SK-N-SH (cell line): ENCODE measurements around the gene RAD17. TPM values are rescaled to one million over a fixed set of nuclear protein-coding genes. Genes with fewer than 3 reads are reported as not detected.

Source experiments
- CTCF ChIA-PET: fragments of 300-600, 350-600 bp; formaldehyde crosslinking; extraction: SDS; loops from one replicate; lab custom pipeline; 2021; lab: Yijun Ruan, JAX
- POLR2A ChIA-PET: fragments of 350-600 bp; sonication (Branson Sonifier 250); formaldehyde crosslinking; extraction: SDS; loops from one replicate; lab custom pipeline; 2020; ENCODE audit warnings: antibody characterized with exemption, inconsistent platforms; lab: Yijun Ruan, JAX
- DNase-seq: peaks from one replicate; pipeline ENCODE4 v3.0.0; 2012
- H2AFZ ChIP-seq: fragments of 200-600 bp; sonication (generic); 2 replicates; pipeline ENCODE4 v1.8.1; 2016; ENCODE audit warnings: antibody characterized with exemption, mild to moderate bottlenecking, low read depth
- H3F3A ChIP-seq: fragments of 200-600 bp; sonication (generic); replicated peaks from 2 replicates; pipeline ENCODE3; 2016; ENCODE audit warnings: antibody characterized with exemption, mild to moderate bottlenecking; ENCODE audit not compliant: insufficient read depth
- H3K27ac ChIP-seq, 2 experiments: fragments of 200-500 bp in 1 of 2; fragments of 200-600 bp in 1 of 2; sonication (Bioruptor generic) in 1 of 2; sonication (generic), shearing (Covaris generic) in 1 of 2; 2 replicates each; pipeline versions ENCODE4 v1.5.1 to v1.6.1; 2014 to 2016; ENCODE audit warnings: low read depth in 2 of 2, inconsistent platforms in 1 of 2, low read length in 1 of 2, mild to moderate bottlenecking in 1 of 2, mixed read lengths in 1 of 2
- H3K27me3 ChIP-seq: fragments of 200-600 bp; sonication (generic), shearing (Covaris generic); 2 replicates; pipeline ENCODE4 v1.6.1; 2016; ENCODE audit warnings: mixed run types; ENCODE audit not compliant: insufficient read depth
- H3K36me3 ChIP-seq, 2 experiments: fragments of 200-500 bp in 1 of 2; fragments of 200-600 bp in 1 of 2; sonication (Bioruptor generic) in 1 of 2; sonication (generic) in 1 of 2; replicated peaks in 1 of 2; 2 replicates each; pipeline versions ENCODE3 to v1.5.1; 2014 to 2016; ENCODE audit warnings: low read length in 1 of 2, mild to moderate bottlenecking in 1 of 2; ENCODE audit not compliant: insufficient read depth in 2 of 2, control insufficient read depth in 1 of 2
- H3K4me1 ChIP-seq, 2 experiments: fragments of 200-500 bp in 1 of 2; fragments of 200-600 bp in 1 of 2; sonication (Bioruptor generic) in 1 of 2; sonication (generic), shearing (Covaris generic) in 1 of 2; 2 replicates each; pipeline versions ENCODE4 v1.5.1 to v1.6.1; 2014 to 2016; ENCODE audit warnings: low read depth in 1 of 2, low read length in 1 of 2, mixed run types in 1 of 2; ENCODE audit not compliant: insufficient read depth in 2 of 2, control insufficient read depth in 1 of 2
- H3K4me2 ChIP-seq: fragments of 200-600 bp; sonication (generic), shearing (Covaris generic); 2 replicates; pipeline ENCODE4 v1.6.1; 2017; ENCODE audit warnings: mixed run types
- H3K4me3 ChIP-seq, 2 experiments: fragments of 200-500 bp in 1 of 2; fragments of 200-600 bp in 1 of 2; sonication (Bioruptor generic) in 1 of 2; sonication (generic), shearing (Covaris generic) in 1 of 2; 2 replicates each; pipeline versions ENCODE4 v1.5.1 to v1.8.1; 2014 to 2016; ENCODE audit warnings: low read depth in 2 of 2, inconsistent platforms in 1 of 2, low read length in 1 of 2, mild to moderate bottlenecking in 1 of 2, mixed read lengths in 1 of 2, moderate library complexity in 1 of 2
- H3K79me2 ChIP-seq: fragments of 200-600 bp; sonication (generic); 2 replicates; pipeline ENCODE4 v1.8.1; 2017; ENCODE audit warnings: mild to moderate bottlenecking; ENCODE audit not compliant: insufficient read depth
- H3K9ac ChIP-seq: fragments of 200-600 bp; sonication (generic); 2 replicates; pipeline ENCODE4 v1.6.1; 2017; ENCODE audit warnings: mixed run types
- H3K9me2 ChIP-seq: fragments of 200-600 bp; sonication (generic); 2 replicates; pipeline ENCODE4 v1.6.1; 2017; ENCODE audit warnings: mixed run types
- H3K9me3 ChIP-seq: fragments of 200-600 bp; sonication (generic); 2 replicates; pipeline ENCODE4 v1.6.1; 2017; ENCODE audit warnings: mixed run types, mild to moderate bottlenecking, moderate library complexity
- H4K20me1 ChIP-seq: fragments of 200-600 bp; sonication (generic); 2 replicates; pipeline ENCODE4 v1.6.1; 2017; ENCODE audit warnings: mild to moderate bottlenecking, mixed run types; ENCODE audit not compliant: insufficient read depth
- CHD2 ChIP-seq: fragments of 150-350 bp; IDR thresholded peaks from 2 replicates; pipeline ENCODE4 v1.6.1; 2018; ENCODE audit warnings: low read length; ENCODE audit not compliant: partially characterized antibody
- EP300 ChIP-seq, 2 experiments: IDR thresholded peaks; 2 replicates each; pipeline versions ENCODE4 v1.4.0 to v1.6.1; 2012; ENCODE audit warnings: borderline replicate concordance in 1 of 2, low read depth in 1 of 2, low read length in 1 of 2
- FOXJ3 ChIP-seq: sonication (generic); formaldehyde crosslinking; IDR thresholded peaks from 2 replicates; pipeline ENCODE4 v1.5.1; 2020; ENCODE audit warnings: mild to moderate bottlenecking, missing genetic modification reagents
- FOXM1 ChIP-seq: IDR thresholded peaks from 2 replicates; pipeline ENCODE4 v1.4.0; 2012; ENCODE audit warnings: low read depth, mild to moderate bottlenecking
- GABPA ChIP-seq: IDR thresholded peaks from 2 replicates; pipeline ENCODE4 v1.4.0; 2012; ENCODE audit warnings: low read depth, mild to moderate bottlenecking
- JUND ChIP-seq: IDR thresholded peaks from 2 replicates; pipeline ENCODE4 v1.4.0; 2012
- MEF2A ChIP-seq: IDR thresholded peaks from 2 replicates; pipeline ENCODE4 v1.4.0; 2012; ENCODE audit warnings: low read depth, borderline replicate concordance
- POLR2AphosphoS5 ChIP-seq: IDR thresholded peaks from 2 replicates; pipeline ENCODE4 v1.6.1; 2012; ENCODE audit warnings: low read depth, low read length
- RCOR1 ChIP-seq: fragments of 150-350 bp; IDR thresholded peaks from 2 replicates; pipeline ENCODE4 v1.6.1; 2017; ENCODE audit warnings: antibody characterized with exemption, low read length
- RXRA ChIP-seq: IDR thresholded peaks from 2 replicates; pipeline ENCODE4 v1.4.0; 2012; ENCODE audit warnings: low read depth, mild to moderate bottlenecking, borderline replicate concordance
- SIN3A ChIP-seq: IDR thresholded peaks from 2 replicates; pipeline ENCODE4 v1.6.1; 2012; ENCODE audit warnings: low read depth, mild to moderate bottlenecking, low read length, moderate library complexity, borderline replicate concordance
- SMC3 ChIP-seq: IDR thresholded peaks from 2 replicates; pipeline ENCODE4 v1.6.1; 2012; ENCODE audit warnings: low read depth, low read length, improper control_type of control experiment
- YY1 ChIP-seq: IDR thresholded peaks from 2 replicates; pipeline ENCODE4 v1.4.0; 2012; ENCODE audit warnings: low read depth, mild to moderate bottlenecking
- WGBS: methylation state at CpG from one replicate; pipeline ENCODE4 v1.1.6; 2017; ENCODE audit warnings: low lambda C conversion rate; 5-methylcytosine and 5-hydroxymethylcytosine counted together
- polyA plus RNA-seq, 3 experiments: library from polyadenylated mRNA; depleted of rRNA; stranded (reverse); fragments of >200 nt; gene quantifications; 2 replicates each; pipeline ENCODE4 v1.2.3, GENCODE V29; 2012
- TF ChIP-seq, protein P1 (sequence below): fragments of 200-600 bp; sonication (generic); IDR thresholded peaks from 2 replicates; pipeline ENCODE4 v1.6.1; 2017; ENCODE audit warnings: antibody characterized with exemption, mild to moderate bottlenecking, moderate library complexity
- TF ChIP-seq, protein P2 (sequence below): IDR thresholded peaks from 2 replicates; pipeline ENCODE4 v1.4.0; 2012; ENCODE audit warnings: low read depth, borderline replicate concordance
- TF ChIP-seq, protein P3 (sequence below): fragments of 150-350 bp; IDR thresholded peaks from 2 replicates; pipeline ENCODE4 v1.6.1; 2016; ENCODE audit warnings: mild to moderate bottlenecking, low read depth, low read length

RAD17 gene
- polyA plus RNA-seq, 1 of the 3 experiments (the other 2 are of a cell fraction) = 16.9 TPM

DNA sequence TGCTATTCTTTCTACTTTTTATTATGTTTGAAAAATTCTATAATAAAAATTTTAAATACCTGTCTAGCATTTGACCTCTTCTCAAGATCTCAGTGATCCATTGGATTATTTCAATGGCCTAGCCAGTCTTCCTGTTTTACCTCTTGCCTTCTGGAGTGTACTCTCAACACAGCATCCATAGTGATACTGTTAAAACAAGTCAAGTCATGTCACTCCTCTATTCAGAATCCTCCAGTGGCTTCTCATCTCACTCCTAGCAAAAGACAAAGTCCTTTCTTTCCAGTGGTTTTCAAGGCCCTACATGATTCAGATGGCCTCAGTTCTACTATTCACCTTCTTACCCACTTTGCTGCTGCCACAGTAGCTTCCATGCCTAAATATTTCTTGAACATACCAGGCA, 47.1 kb downstream of the RAD17 start (continued):
- TF ChIP-seq POLR2AphosphoS5 (no peak), CHD2 (no peak)
- TF ChIP-seq, protein P1, sequence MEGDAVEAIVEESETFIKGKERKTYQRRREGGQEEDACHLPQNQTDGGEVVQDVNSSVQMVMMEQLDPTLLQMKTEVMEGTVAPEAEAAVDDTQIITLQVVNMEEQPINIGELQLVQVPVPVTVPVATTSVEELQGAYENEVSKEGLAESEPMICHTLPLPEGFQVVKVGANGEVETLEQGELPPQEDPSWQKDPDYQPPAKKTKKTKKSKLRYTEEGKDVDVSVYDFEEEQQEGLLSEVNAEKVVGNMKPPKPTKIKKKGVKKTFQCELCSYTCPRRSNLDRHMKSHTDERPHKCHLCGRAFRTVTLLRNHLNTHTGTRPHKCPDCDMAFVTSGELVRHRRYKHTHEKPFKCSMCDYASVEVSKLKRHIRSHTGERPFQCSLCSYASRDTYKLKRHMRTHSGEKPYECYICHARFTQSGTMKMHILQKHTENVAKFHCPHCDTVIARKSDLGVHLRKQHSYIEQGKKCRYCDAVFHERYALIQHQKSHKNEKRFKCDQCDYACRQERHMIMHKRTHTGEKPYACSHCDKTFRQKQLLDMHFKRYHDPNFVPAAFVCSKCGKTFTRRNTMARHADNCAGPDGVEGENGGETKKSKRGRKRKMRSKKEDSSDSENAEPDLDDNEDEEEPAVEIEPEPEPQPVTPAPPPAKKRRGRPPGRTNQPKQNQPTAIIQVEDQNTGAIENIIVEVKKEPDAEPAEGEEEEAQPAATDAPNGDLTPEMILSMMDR = no peak

DNA sequence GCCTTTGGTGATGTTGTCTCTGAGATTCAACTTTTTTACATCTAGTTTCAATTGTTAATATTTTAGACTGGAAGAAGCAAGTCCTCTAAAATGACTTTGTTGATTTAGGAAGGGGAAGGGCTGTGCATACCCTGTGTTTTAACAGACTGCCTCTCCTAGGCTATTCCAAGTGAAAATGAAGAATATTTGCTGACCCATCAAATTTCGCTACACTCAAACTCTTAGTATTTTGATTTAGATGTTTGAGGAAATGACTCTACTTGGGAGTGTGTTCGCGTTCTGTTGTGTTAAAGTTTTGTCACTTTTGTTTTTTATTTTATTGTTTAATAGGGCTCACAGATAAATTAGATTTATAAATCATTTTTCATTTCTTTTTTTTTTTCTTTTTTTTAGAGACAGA, 48.9 kb downstream of the RAD17 start:
- H3K79me2 ChIP-seq = no peaks in the 10 kb centered on the region
- H3K9me2 ChIP-seq = no peaks in the 10 kb centered on the region; the same call in 1 of the 2 replicates
- no peaks in the 10 kb centered on the region for H4K20me1 ChIP-seq
- no peak overlapping the region for H3K4me3 ChIP-seq
- CTCF ChIA-PET = no interaction called here
- no peaks in the 10 kb centered on the region for H3K9me3 ChIP-seq
- peaks cover 16 to 22% of the 10 kb centered on the region in 2 experiments for H3K36me3 ChIP-seq
- no peaks in the 10 kb centered on the region for H3K4me1 ChIP-seq
- 93% methylated on average over 3 of the region's 3 CpGs for WGBS
- TF ChIP-seq GABPA = no peak
- TF ChIP-seq, protein P2, sequence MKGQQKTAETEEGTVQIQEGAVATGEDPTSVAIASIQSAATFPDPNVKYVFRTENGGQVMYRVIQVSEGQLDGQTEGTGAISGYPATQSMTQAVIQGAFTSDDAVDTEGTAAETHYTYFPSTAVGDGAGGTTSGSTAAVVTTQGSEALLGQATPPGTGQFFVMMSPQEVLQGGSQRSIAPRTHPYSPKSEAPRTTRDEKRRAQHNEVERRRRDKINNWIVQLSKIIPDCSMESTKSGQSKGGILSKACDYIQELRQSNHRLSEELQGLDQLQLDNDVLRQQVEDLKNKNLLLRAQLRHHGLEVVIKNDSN = no peak
- TF ChIP-seq SMC3 = no peak
- no peak for TF ChIP-seq EP300 (IDR thresholded peaks at IDR 0.05; ENCODE audit: borderline replicate concordance in 1 of 2, low read depth in 1 of 2, low read length in 1 of 2)
- no peak for TF ChIP-seq RXRA
- TF ChIP-seq JUND = no peak
- TF ChIP-seq YY1 = no peak
- no peak for TF ChIP-seq FOXJ3
- TF ChIP-seq RCOR1 = no peak
- TF ChIP-seq MEF2A = no peak
- TF ChIP-seq FOXM1 = no peak
- no peak for TF ChIP-seq SIN3A
- TF ChIP-seq, protein P3, sequence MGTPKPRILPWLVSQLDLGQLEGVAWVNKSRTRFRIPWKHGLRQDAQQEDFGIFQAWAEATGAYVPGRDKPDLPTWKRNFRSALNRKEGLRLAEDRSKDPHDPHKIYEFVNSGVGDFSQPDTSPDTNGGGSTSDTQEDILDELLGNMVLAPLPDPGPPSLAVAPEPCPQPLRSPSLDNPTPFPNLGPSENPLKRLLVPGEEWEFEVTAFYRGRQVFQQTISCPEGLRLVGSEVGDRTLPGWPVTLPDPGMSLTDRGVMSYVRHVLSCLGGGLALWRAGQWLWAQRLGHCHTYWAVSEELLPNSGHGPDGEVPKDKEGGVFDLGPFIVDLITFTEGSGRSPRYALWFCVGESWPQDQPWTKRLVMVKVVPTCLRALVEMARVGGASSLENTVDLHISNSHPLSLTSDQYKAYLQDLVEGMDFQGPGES = no peak
- TF ChIP-seq, all 33 proteins: peak for 0
- no peak overlapping the region for H2AFZ ChIP-seq
- H3K27ac ChIP-seq = no peak overlapping the region
- POLR2A ChIA-PET = no interaction called here
- no peaks in the 10 kb centered on the region for H3F3A ChIP-seq
- no peak overlapping the region for H3K9ac ChIP-seq
- DNase-seq = no peak
- no peaks in the 10 kb centered on the region for H3K27me3 ChIP-seq
- no peak overlapping the region for H3K4me2 ChIP-seq
